SK-N-SH (cell line): ENCODE measurements around the gene ORC3. TPM values are rescaled to one million over a fixed set of nuclear protein-coding genes. Genes with fewer than 3 reads are reported as not detected.

Experiments used
- CTCF ChIA-PET: fragments of 300-600, 350-600 bp; formaldehyde crosslinking; extraction: SDS; loops from one replicate; lab custom pipeline; 2021; lab: Yijun Ruan, JAX
- POLR2A ChIA-PET: fragments of 350-600 bp; sonication (Branson Sonifier 250); formaldehyde crosslinking; extraction: SDS; loops from one replicate; lab custom pipeline; 2020; ENCODE audit warnings: antibody characterized with exemption, inconsistent platforms; lab: Yijun Ruan, JAX
- DNase-seq: peaks from one replicate; pipeline ENCODE4 v3.0.0; 2012
- H2AFZ ChIP-seq: fragments of 200-600 bp; sonication (generic); 2 replicates; pipeline ENCODE4 v1.8.1; 2016; ENCODE audit warnings: antibody characterized with exemption, mild to moderate bottlenecking, low read depth
- H3F3A ChIP-seq: fragments of 200-600 bp; sonication (generic); replicated peaks from 2 replicates; pipeline ENCODE3; 2016; ENCODE audit warnings: antibody characterized with exemption, mild to moderate bottlenecking; ENCODE audit not compliant: insufficient read depth
- H3K27ac ChIP-seq, 2 experiments: fragments of 200-500 bp in 1 of 2; fragments of 200-600 bp in 1 of 2; sonication (Bioruptor generic) in 1 of 2; sonication (generic), shearing (Covaris generic) in 1 of 2; 2 replicates each; pipeline versions ENCODE4 v1.5.1 to v1.6.1; 2014 to 2016; ENCODE audit warnings: low read depth in 2 of 2, inconsistent platforms in 1 of 2, low read length in 1 of 2, mild to moderate bottlenecking in 1 of 2, mixed read lengths in 1 of 2
- H3K27me3 ChIP-seq: fragments of 200-600 bp; sonication (generic), shearing (Covaris generic); 2 replicates; pipeline ENCODE4 v1.6.1; 2016; ENCODE audit warnings: mixed run types; ENCODE audit not compliant: insufficient read depth
- H3K36me3 ChIP-seq, 2 experiments: fragments of 200-500 bp in 1 of 2; fragments of 200-600 bp in 1 of 2; sonication (Bioruptor generic) in 1 of 2; sonication (generic) in 1 of 2; replicated peaks in 1 of 2; 2 replicates each; pipeline versions ENCODE3 to v1.5.1; 2014 to 2016; ENCODE audit warnings: low read length in 1 of 2, mild to moderate bottlenecking in 1 of 2; ENCODE audit not compliant: insufficient read depth in 2 of 2, control insufficient read depth in 1 of 2
- H3K4me1 ChIP-seq, 2 experiments: fragments of 200-500 bp in 1 of 2; fragments of 200-600 bp in 1 of 2; sonication (Bioruptor generic) in 1 of 2; sonication (generic), shearing (Covaris generic) in 1 of 2; 2 replicates each; pipeline versions ENCODE4 v1.5.1 to v1.6.1; 2014 to 2016; ENCODE audit warnings: low read depth in 1 of 2, low read length in 1 of 2, mixed run types in 1 of 2; ENCODE audit not compliant: insufficient read depth in 2 of 2, control insufficient read depth in 1 of 2
- H3K4me2 ChIP-seq: fragments of 200-600 bp; sonication (generic), shearing (Covaris generic); 2 replicates; pipeline ENCODE4 v1.6.1; 2017; ENCODE audit warnings: mixed run types
- H3K4me3 ChIP-seq, 2 experiments: fragments of 200-500 bp in 1 of 2; fragments of 200-600 bp in 1 of 2; sonication (Bioruptor generic) in 1 of 2; sonication (generic), shearing (Covaris generic) in 1 of 2; 2 replicates each; pipeline versions ENCODE4 v1.5.1 to v1.8.1; 2014 to 2016; ENCODE audit warnings: low read depth in 2 of 2, inconsistent platforms in 1 of 2, low read length in 1 of 2, mild to moderate bottlenecking in 1 of 2, mixed read lengths in 1 of 2, moderate library complexity in 1 of 2
- H3K79me2 ChIP-seq: fragments of 200-600 bp; sonication (generic); 2 replicates; pipeline ENCODE4 v1.8.1; 2017; ENCODE audit warnings: mild to moderate bottlenecking; ENCODE audit not compliant: insufficient read depth
- H3K9ac ChIP-seq: fragments of 200-600 bp; sonication (generic); 2 replicates; pipeline ENCODE4 v1.6.1; 2017; ENCODE audit warnings: mixed run types
- H3K9me2 ChIP-seq: fragments of 200-600 bp; sonication (generic); 2 replicates; pipeline ENCODE4 v1.6.1; 2017; ENCODE audit warnings: mixed run types
- H3K9me3 ChIP-seq: fragments of 200-600 bp; sonication (generic); 2 replicates; pipeline ENCODE4 v1.6.1; 2017; ENCODE audit warnings: mixed run types, mild to moderate bottlenecking, moderate library complexity
- H4K20me1 ChIP-seq: fragments of 200-600 bp; sonication (generic); 2 replicates; pipeline ENCODE4 v1.6.1; 2017; ENCODE audit warnings: mild to moderate bottlenecking, mixed run types; ENCODE audit not compliant: insufficient read depth
- FOSL2 ChIP-seq: IDR thresholded peaks from 2 replicates; pipeline ENCODE4 v1.4.0; 2012; ENCODE audit warnings: low read depth, mild to moderate bottlenecking, moderate library complexity, borderline replicate concordance
- FOXM1 ChIP-seq: IDR thresholded peaks from 2 replicates; pipeline ENCODE4 v1.4.0; 2012; ENCODE audit warnings: low read depth, mild to moderate bottlenecking
- GABPA ChIP-seq: IDR thresholded peaks from 2 replicates; pipeline ENCODE4 v1.4.0; 2012; ENCODE audit warnings: low read depth, mild to moderate bottlenecking
- IRF3 ChIP-seq: fragments of 150-350 bp; IDR thresholded peaks from 2 replicates; pipeline ENCODE4 v1.6.1; 2016; ENCODE audit warnings: mild to moderate bottlenecking, low read depth, low read length
- NFIC ChIP-seq: IDR thresholded peaks from 2 replicates; pipeline ENCODE4 v1.4.0; 2012; ENCODE audit warnings: borderline replicate concordance
- NRF1 ChIP-seq: IDR thresholded peaks from 2 replicates; pipeline ENCODE4 v1.6.1; 2012; ENCODE audit warnings: low read depth, mild to moderate bottlenecking, low read length
- POLR2AphosphoS5 ChIP-seq: IDR thresholded peaks from 2 replicates; pipeline ENCODE4 v1.6.1; 2012; ENCODE audit warnings: low read depth, low read length
- RCOR1 ChIP-seq: fragments of 150-350 bp; IDR thresholded peaks from 2 replicates; pipeline ENCODE4 v1.6.1; 2017; ENCODE audit warnings: antibody characterized with exemption, low read length
- SMC3 ChIP-seq: IDR thresholded peaks from 2 replicates; pipeline ENCODE4 v1.6.1; 2012; ENCODE audit warnings: low read depth, low read length, improper control_type of control experiment
- YY1 ChIP-seq: IDR thresholded peaks from 2 replicates; pipeline ENCODE4 v1.4.0; 2012; ENCODE audit warnings: low read depth, mild to moderate bottlenecking
- polyA plus RNA-seq, 3 experiments: library from polyadenylated mRNA; depleted of rRNA; stranded (reverse); fragments of >200 nt; gene quantifications; 2 replicates each; pipeline ENCODE4 v1.2.3, GENCODE V29; 2012
- TF ChIP-seq, protein P1 (sequence below): IDR thresholded peaks from 2 replicates; pipeline ENCODE4 v1.6.1; 2012; ENCODE audit warnings: mild to moderate bottlenecking, low read depth, low read length, moderate library complexity
- TF ChIP-seq, protein P2 (sequence below): IDR thresholded peaks from 2 replicates; pipeline ENCODE4 v1.4.0; 2012; ENCODE audit warnings: low read depth, borderline replicate concordance

Gene ORC3
- polyA plus RNA-seq, 1 of the 3 experiments (the other 2 are of a cell fraction): 13.3 TPM

GRCh38 chr6:87658516-87658915 lies 68.6 kb downstream of the ORC3 start:
- no peak overlapping the region for H3K9ac ChIP-seq
- TF ChIP-seq POLR2AphosphoS5: no peak
- TF ChIP-seq YY1: no peak
- TF ChIP-seq NRF1: no peak
- no peak for TF ChIP-seq SMC3
- TF ChIP-seq RCOR1: no peak
- TF ChIP-seq, protein P1, sequence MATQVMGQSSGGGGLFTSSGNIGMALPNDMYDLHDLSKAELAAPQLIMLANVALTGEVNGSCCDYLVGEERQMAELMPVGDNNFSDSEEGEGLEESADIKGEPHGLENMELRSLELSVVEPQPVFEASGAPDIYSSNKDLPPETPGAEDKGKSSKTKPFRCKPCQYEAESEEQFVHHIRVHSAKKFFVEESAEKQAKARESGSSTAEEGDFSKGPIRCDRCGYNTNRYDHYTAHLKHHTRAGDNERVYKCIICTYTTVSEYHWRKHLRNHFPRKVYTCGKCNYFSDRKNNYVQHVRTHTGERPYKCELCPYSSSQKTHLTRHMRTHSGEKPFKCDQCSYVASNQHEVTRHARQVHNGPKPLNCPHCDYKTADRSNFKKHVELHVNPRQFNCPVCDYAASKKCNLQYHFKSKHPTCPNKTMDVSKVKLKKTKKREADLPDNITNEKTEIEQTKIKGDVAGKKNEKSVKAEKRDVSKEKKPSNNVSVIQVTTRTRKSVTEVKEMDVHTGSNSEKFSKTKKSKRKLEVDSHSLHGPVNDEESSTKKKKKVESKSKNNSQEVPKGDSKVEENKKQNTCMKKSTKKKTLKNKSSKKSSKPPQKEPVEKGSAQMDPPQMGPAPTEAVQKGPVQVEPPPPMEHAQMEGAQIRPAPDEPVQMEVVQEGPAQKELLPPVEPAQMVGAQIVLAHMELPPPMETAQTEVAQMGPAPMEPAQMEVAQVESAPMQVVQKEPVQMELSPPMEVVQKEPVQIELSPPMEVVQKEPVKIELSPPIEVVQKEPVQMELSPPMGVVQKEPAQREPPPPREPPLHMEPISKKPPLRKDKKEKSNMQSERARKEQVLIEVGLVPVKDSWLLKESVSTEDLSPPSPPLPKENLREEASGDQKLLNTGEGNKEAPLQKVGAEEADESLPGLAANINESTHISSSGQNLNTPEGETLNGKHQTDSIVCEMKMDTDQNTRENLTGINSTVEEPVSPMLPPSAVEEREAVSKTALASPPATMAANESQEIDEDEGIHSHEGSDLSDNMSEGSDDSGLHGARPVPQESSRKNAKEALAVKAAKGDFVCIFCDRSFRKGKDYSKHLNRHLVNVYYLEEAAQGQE: no peak
- TF ChIP-seq NFIC: no peak
- TF ChIP-seq GABPA: no peak
- no peak for TF ChIP-seq FOXM1
- TF ChIP-seq FOSL2: no peak
- TF ChIP-seq IRF3: no peak
- TF ChIP-seq, protein P2, sequence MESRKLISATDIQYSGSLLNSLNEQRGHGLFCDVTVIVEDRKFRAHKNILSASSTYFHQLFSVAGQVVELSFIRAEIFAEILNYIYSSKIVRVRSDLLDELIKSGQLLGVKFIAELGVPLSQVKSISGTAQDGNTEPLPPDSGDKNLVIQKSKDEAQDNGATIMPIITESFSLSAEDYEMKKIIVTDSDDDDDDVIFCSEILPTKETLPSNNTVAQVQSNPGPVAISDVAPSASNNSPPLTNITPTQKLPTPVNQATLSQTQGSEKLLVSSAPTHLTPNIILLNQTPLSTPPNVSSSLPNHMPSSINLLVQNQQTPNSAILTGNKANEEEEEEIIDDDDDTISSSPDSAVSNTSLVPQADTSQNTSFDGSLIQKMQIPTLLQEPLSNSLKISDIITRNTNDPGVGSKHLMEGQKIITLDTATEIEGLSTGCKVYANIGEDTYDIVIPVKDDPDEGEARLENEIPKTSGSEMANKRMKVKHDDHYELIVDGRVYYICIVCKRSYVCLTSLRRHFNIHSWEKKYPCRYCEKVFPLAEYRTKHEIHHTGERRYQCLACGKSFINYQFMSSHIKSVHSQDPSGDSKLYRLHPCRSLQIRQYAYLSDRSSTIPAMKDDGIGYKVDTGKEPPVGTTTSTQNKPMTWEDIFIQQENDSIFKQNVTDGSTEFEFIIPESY: no peak
- H3K4me3 ChIP-seq: no peak overlapping the region
- H2AFZ ChIP-seq: no peak overlapping the region
- H3K27me3 ChIP-seq: no peaks in the 10 kb centered on the region
- H3K79me2 ChIP-seq: no peaks in the 10 kb centered on the region
- H3K4me2 ChIP-seq: no peak overlapping the region
- H3K27ac ChIP-seq: no peak overlapping the region
- H3K36me3 ChIP-seq: peaks cover 25 to 42% of the 10 kb centered on the region in 2 experiments
- CTCF ChIA-PET: no interaction called here
- H3K9me3 ChIP-seq: no peaks in the 10 kb centered on the region
- H3K9me2 ChIP-seq: no peaks in the 10 kb centered on the region
- POLR2A ChIA-PET: interaction anchor here (0.7 kb wide), 1 partner anchor 430 kb away, joined by 3 read pairs; no protein-coding TSS in a partner anchor
- peaks cover 3% of the 10 kb centered on the region for H3F3A ChIP-seq
- no peak for DNase-seq
- no peaks in the 10 kb centered on the region for H4K20me1 ChIP-seq
- H3K4me1 ChIP-seq: peaks cover 0 to 14% of the 10 kb centered on the region in 2 experiments; a peak in 1 of 4 replicates
